Left lung (tissue), 10 donors: Measurements from ENCODE around the gene WNT3A. TPM values are rescaled to one million over a fixed set of nuclear protein-coding genes. Genes with fewer than 3 reads are reported as not detected.
A peak's percentile ranks its signal among the peaks of the same experiment; 100 is the strongest.

Source experiments
- ATAC-seq: fragments of 200-7000 bp; cut with Tn5 transposase; one replicate; pipeline ENCODE4 v1.9.1; 2020; ENCODE audit warnings: moderate library complexity
- DNase-seq, 4 donors: peaks; one replicate each; pipeline ENCODE4 v3.0.0-alpha.2; 2013 to 2020
- H3K27ac ChIP-seq, 2 donors: fragments of 200-600 bp; sonication (generic) in 1 of 2; one replicate each; pipeline versions ENCODE4 v1.5.0 to v1.8.0; 2020 to 2021
- H3K27me3 ChIP-seq, 2 donors: fragments of 200-600 bp; sonication (generic) in 1 of 2; one replicate each; pipeline versions ENCODE4 v1.5.0 to v1.8.0; 2020 to 2021
- H3K36me3 ChIP-seq, 2 donors: fragments of 200-600 bp; sonication (generic) in 1 of 2; one replicate each; pipeline versions ENCODE4 v1.5.0 to v1.8.0; 2020 to 2021
- H3K4me1 ChIP-seq, 2 donors: fragments of 200-600 bp; one replicate each; pipeline ENCODE4 v1.8.0; 2021
- H3K4me3 ChIP-seq, 2 donors: fragments of 200-600 bp; sonication (generic) in 1 of 2; one replicate each; pipeline versions ENCODE4 v1.5.0 to v1.8.0; 2020 to 2021; ENCODE audit warnings: mild to moderate bottlenecking in 1 of 2
- H3K9me3 ChIP-seq, 2 donors: fragments of 200-600 bp; sonication (generic) in 1 of 2; one replicate each; pipeline versions ENCODE4 v1.5.0 to v1.8.0; 2020 to 2021
- intact Hi-C, 2 donors: fragments of 100-400 bp; cut with DNase I; formaldehyde crosslinking; loops; one replicate each; pipeline versions ENCODE4 v1.11.2 to v1.14.2; 2022
- polyA plus RNA-seq, 6 donors: library from polyadenylated mRNA; unstranded; fragments of 120-200 nt; gene quantifications; one replicate each; pipeline ENCODE4 v1.2.1, GENCODE V29; 2013; ENCODE audit not compliant: insufficient read length in 6 of 6
- total RNA-seq, 2 donors: library from RNA; stranded (reverse); fragmentation: NEBNext Ultra II Directional; extraction: Animal tissue kit (Norgen Biotek cat#: 25700); gene quantifications; one replicate each; pipeline ENCODE4 v1.2.1, GENCODE V29; 2021
- TF ChIP-seq, protein P1 (sequence below), 2 donors: fragments of 200-600 bp; sonication (generic) in 1 of 2; IDR thresholded peaks; one replicate each; pipeline versions ENCODE4 v1.5.0 to v1.8.0; 2021; ENCODE audit warnings: antibody characterized with exemption in 2 of 2
- donor health status: DM: no; HTN: yes; CAD: no.
- donor health status: DM: no; HTN: no; CAD: no.

Gene WNT3A
- total and polyA plus RNA-seq, 8 donors = 0.06 to 1.5 (median 0.11) TPM; not detected in 2

DNA sequence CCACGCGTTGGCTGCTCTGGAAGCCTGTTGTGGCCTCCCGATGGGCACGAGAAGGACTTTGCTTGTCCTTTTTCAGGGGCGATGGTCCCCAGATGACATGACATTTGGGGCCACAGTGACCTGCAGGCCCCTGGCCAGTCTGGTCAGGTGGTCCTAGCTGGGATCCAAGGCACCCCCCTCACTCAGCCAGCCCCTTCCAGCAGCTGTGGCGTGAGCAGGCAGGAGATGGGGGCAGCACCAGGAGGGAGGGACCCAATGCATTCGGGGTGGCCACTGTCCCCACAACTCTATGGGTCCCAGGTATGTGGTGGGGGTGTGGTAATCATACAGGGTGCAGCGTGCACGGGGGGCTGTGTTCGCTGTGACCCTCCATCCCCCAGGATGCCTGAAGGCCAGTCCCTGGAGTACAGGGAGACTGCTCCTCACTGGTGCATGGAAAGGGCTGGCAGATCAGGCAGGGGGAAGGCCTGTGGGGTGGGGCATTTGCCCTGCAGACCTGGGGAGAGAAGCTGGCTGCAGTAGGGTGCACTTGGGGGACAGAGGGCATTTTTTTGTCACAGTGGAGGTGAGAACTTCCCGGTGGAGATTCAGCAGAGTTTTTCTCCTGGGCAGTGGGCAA is 31.7 kb downstream of the WNT3A start:
- peaks cover 0 to 2% of the 10 kb centered on the region in 2 donors for H3K9me3 ChIP-seq
- ATAC-seq (no peak), DNase-seq (peak in 1 of 4 donors; percentile 24)
- intact Hi-C loops = no loop called here
- no peak overlapping the region for H3K4me3 ChIP-seq
- TF ChIP-seq, protein P1, sequence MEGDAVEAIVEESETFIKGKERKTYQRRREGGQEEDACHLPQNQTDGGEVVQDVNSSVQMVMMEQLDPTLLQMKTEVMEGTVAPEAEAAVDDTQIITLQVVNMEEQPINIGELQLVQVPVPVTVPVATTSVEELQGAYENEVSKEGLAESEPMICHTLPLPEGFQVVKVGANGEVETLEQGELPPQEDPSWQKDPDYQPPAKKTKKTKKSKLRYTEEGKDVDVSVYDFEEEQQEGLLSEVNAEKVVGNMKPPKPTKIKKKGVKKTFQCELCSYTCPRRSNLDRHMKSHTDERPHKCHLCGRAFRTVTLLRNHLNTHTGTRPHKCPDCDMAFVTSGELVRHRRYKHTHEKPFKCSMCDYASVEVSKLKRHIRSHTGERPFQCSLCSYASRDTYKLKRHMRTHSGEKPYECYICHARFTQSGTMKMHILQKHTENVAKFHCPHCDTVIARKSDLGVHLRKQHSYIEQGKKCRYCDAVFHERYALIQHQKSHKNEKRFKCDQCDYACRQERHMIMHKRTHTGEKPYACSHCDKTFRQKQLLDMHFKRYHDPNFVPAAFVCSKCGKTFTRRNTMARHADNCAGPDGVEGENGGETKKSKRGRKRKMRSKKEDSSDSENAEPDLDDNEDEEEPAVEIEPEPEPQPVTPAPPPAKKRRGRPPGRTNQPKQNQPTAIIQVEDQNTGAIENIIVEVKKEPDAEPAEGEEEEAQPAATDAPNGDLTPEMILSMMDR (IDR thresholded peaks at IDR 0.05) = no peak
- H3K36me3 ChIP-seq = no peaks in the 10 kb centered on the region
- H3K27ac ChIP-seq = no peak overlapping the region
- H3K27me3 ChIP-seq = peaks cover 0 to 61% of the 10 kb centered on the region in 2 donors
- peaks cover 0 to 9% of the 10 kb centered on the region in 2 donors for H3K4me1 ChIP-seq

DNA sequence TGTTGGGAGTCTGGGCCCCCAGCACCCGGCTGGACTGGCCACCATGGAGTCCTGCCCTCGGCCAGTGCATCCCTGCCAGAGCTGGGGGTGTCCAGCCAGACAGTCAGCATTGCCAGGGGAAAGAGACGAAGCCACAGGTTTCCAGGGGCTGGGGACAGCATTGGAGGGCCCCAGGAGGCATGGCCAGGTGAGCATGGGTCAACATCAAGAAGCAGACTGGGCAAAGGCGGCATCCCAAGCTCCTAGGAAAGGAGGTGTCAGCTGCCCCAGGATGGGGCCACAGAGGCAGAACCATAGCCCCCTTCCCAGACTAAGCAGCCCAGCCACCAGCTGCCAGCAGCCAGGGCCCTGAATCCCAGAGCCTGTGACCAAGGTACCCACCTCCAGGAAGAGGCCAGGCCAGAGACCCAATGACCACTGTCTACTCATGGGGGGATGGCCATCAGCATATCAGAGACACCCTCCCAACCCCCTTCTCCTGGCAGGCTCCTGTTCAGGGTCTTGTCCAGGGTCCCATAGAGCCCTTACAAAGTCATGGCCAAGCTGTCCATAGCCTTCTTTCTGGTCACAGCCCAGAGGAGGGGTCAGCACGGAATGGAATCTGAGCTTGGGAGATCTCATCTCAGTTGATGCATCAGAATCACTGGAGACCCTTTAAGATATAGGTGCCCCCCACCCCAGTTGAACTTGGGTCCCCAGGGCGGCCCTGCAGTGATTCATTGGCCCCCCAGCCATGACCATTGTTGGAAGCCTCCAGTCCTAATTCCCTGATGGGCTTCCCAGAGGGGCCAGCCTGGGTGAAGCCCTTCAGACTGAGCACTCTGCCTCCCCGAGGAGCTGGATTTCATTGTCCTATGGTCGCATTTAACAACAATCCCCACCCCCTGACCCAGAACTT is 32.5 kb downstream of the WNT3A start:
- intact Hi-C loops = no loop called here
- no peak overlapping the region for H3K4me3 ChIP-seq
- TF ChIP-seq, protein P1 (IDR thresholded peaks at IDR 0.05) = no peak
- peaks cover 0 to 9% of the 10 kb centered on the region in 2 donors for H3K4me1 ChIP-seq
- DNase-seq = peak in 1 of 4 donors; percentile 23
- H3K36me3 ChIP-seq = no peaks in the 10 kb centered on the region
- ATAC-seq = no peak
- H3K9me3 ChIP-seq = no peaks in the 10 kb centered on the region
- H3K27me3 ChIP-seq = peaks cover 0 to 61% of the 10 kb centered on the region in 2 donors
- no peak overlapping the region for H3K27ac ChIP-seq

DNA sequence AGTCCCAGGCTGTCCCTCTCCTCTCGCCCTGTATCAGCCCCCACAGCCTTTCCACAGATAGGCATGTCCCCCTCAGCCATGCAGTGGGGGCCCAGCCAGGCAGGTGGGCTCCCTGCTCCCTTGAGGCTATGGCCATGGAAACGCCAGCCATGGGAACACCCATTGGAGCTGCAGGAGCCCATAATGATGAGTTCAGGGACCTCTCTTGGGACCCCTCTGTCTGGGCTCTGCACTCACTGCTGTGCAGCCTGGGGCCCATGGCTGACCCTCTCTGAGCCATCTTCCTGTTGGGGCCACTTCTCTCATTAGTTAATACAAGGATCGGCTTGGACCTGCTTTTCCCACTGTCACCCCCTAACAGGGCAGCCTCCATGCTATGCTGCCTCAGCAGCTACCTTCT is 33.2 kb downstream of the WNT3A start:
- intact Hi-C loops = no loop called here
- no peak overlapping the region for H3K4me3 ChIP-seq
- H3K36me3 ChIP-seq = no peaks in the 10 kb centered on the region
- H3K27ac ChIP-seq = no peak overlapping the region
- TF ChIP-seq, protein P1 (IDR thresholded peaks at IDR 0.05) = no peak
- ATAC-seq (no peak), DNase-seq (no peak)
- no peaks in the 10 kb centered on the region for H3K9me3 ChIP-seq
- H3K27me3 ChIP-seq = peaks cover 0 to 58% of the 10 kb centered on the region in 2 donors
- H3K4me1 ChIP-seq = peaks cover 0 to 9% of the 10 kb centered on the region in 2 donors

DNA sequence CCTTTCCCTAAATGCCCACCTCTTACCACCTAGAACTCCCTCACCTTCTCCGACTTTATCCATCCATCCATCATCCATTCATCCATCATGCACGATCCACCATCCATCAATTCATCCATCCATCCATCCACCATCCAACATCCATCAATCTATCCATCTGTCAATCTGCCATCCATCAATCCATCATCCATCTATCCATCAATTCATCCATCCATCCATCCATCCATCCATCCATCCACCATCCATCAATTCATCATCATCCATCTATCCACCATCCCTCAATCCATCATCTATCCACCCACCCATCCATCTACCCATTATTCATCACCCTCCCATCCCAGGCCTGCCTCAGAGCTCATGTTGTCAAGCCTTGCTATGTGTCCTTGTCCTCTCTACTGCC is 34.5 kb downstream of the WNT3A start:
- peaks cover 0 to 45% of the 10 kb centered on the region in 2 donors for H3K27me3 ChIP-seq
- DNase-seq (peak in 1 of 4 donors; percentile 18), ATAC-seq (no peak)
- no peak overlapping the region for H3K27ac ChIP-seq
- peaks cover 0 to 9% of the 10 kb centered on the region in 2 donors for H3K4me1 ChIP-seq
- intact Hi-C loops = no loop called here
- no peaks in the 10 kb centered on the region for H3K9me3 ChIP-seq
- TF ChIP-seq, protein P1 (IDR thresholded peaks at IDR 0.05) = no peak
- H3K4me3 ChIP-seq = no peak overlapping the region
- no peaks in the 10 kb centered on the region for H3K36me3 ChIP-seq

DNA sequence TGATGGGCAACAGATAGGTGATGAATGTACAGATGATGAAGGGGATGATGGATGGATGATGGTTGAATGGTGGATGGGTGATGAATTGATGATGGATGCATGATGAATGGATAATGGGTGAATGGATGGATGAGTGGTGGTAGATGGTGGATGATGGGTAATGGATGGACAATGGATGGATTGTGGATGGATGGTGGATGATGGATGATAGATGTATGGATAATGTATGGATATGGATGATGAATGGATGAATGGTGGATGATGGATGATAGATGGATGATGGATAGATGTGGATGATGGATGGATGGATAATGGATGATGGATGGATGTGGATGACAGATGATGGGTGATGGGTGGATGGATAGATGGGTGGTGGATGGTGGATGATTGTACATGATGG is 35.7 kb downstream of the WNT3A start:
- Histone ChIP-seq H3K27me3 (peaks cover 0 to 33% of the 10 kb centered on the region in 2 donors), H3K36me3 (no peaks in the 10 kb centered on the region), H3K27ac (no peak overlapping the region), H3K9me3 (no peaks in the 10 kb centered on the region), H3K4me3 (no peak overlapping the region), H3K4me1 (peaks cover 0 to 7% of the 10 kb centered on the region in 2 donors)
- TF ChIP-seq, protein P1 (IDR thresholded peaks at IDR 0.05) = no peak
- no peak for ATAC-seq
- DNase-seq = no peak
- intact Hi-C loops = no loop called here
